Neuronal stem cell (in vitro differentiated cells): ENCODE data around the gene MESD.

ENCODE experiments used
- DNase-seq: peaks from one replicate; pipeline ENCODE4 v3.0.0-alpha.2; 2013; ENCODE audit warnings: low spot score
- H2AFZ ChIP-seq: one replicate; pipeline ENCODE4 v1.6.1; 2013; ENCODE audit warnings: mild to moderate bottlenecking, low read length, inconsistent platforms
- H2AK5ac ChIP-seq: 2 replicates; pipeline ENCODE4 v1.6.1; 2013; ENCODE audit warnings: low read depth, mild to moderate bottlenecking, inconsistent platforms, low read length, moderate library complexity, mixed read lengths
- H2BK120ac ChIP-seq: 2 replicates; pipeline ENCODE4 v1.6.1; 2013; ENCODE audit warnings: low read depth, mild to moderate bottlenecking, inconsistent platforms, low read length, moderate library complexity, mixed read lengths
- H2BK12ac ChIP-seq: one replicate; pipeline ENCODE4 v1.6.1; 2013; ENCODE audit warnings: low read length, inconsistent platforms
- H2BK15ac ChIP-seq: 2 replicates; pipeline ENCODE4 v1.6.1; 2013; ENCODE audit warnings: mild to moderate bottlenecking, low read length, inconsistent platforms, mixed read lengths
- H2BK5ac ChIP-seq: one replicate; pipeline ENCODE4 v1.6.1; 2013; ENCODE audit warnings: inconsistent platforms, mild to moderate bottlenecking, low read length, moderate library complexity
- H3K14ac ChIP-seq: one replicate; pipeline ENCODE4 v1.6.1; 2013; ENCODE audit warnings: low read length, inconsistent platforms
- H3K18ac ChIP-seq: 2 replicates; pipeline ENCODE4 v1.6.1; 2013; ENCODE audit warnings: low read length, inconsistent platforms
- H3K23ac ChIP-seq: 2 replicates; pipeline ENCODE4 v1.6.1; 2013; ENCODE audit warnings: low read depth, mild to moderate bottlenecking, mixed read lengths, low read length, inconsistent platforms; ENCODE audit not compliant: poor library complexity
- H3K27ac ChIP-seq: replicated peaks from 3 replicates; pipeline ENCODE4 v1.5.1; 2013; ENCODE audit warnings: low read length, inconsistent platforms
- H3K27me3 ChIP-seq, 3 experiments: 2 replicates each; pipeline ENCODE4 v1.6.1; 2013; ENCODE audit warnings: low read length in 3 of 3, mild to moderate bottlenecking in 2 of 3, inconsistent platforms in 1 of 3, low read depth in 1 of 3, mixed read lengths in 1 of 3, moderate library complexity in 1 of 3; ENCODE audit not compliant: control insufficient read depth in 3 of 3, insufficient read depth in 3 of 3
- H3K36me3 ChIP-seq, 2 donors: replicated peaks in 1 of 2; 2 replicates each; pipeline ENCODE4 v1.6.1; 2013; ENCODE audit warnings: low read length in 2 of 2; ENCODE audit not compliant: control insufficient read depth in 2 of 2, insufficient read depth in 2 of 2
- H3K4ac ChIP-seq: 2 replicates; pipeline ENCODE4 v1.6.1; 2013; ENCODE audit warnings: inconsistent platforms, mild to moderate bottlenecking, low read length, moderate library complexity
- H3K4me1 ChIP-seq, 2 donors: 1 replicate in 1 of 2; 2 replicates in 1 of 2; pipeline ENCODE4 v1.6.1; 2013; ENCODE audit warnings: low read length in 2 of 2, low read depth in 1 of 2; ENCODE audit not compliant: control insufficient read depth in 2 of 2, insufficient read depth in 1 of 2
- H3K4me2 ChIP-seq: one replicate; pipeline ENCODE4 v1.6.1; 2013; ENCODE audit warnings: mild to moderate bottlenecking, low read length, inconsistent platforms; ENCODE audit not compliant: insufficient read depth, poor library complexity, severe bottlenecking
- H3K4me3 ChIP-seq, 2 donors: 2 replicates each; pipeline ENCODE4 v1.5.1; 2013; ENCODE audit warnings: low read length in 2 of 2, mild to moderate bottlenecking in 2 of 2, inconsistent platforms in 1 of 2, moderate library complexity in 1 of 2
- H3K79me1 ChIP-seq: one replicate; pipeline ENCODE4 v1.6.1; 2013; ENCODE audit warnings: low read depth, mild to moderate bottlenecking, inconsistent platforms, low read length, moderate library complexity
- H3K9ac ChIP-seq: one replicate; pipeline ENCODE4 v1.6.1; 2013; ENCODE audit warnings: mild to moderate bottlenecking, low read depth, low read length, inconsistent platforms; ENCODE audit not compliant: poor library complexity
- H3K9me3 ChIP-seq, 2 donors: replicated peaks in 1 of 2; 2 replicates each; pipeline versions ENCODE3 to v1.6.1; 2013; ENCODE audit warnings: low read length in 2 of 2, mild to moderate bottlenecking in 2 of 2, inconsistent platforms in 1 of 2, low read depth in 1 of 2, mixed read lengths in 1 of 2, moderate library complexity in 1 of 2; ENCODE audit not compliant: control insufficient read depth in 2 of 2, insufficient read depth in 1 of 2
- H4K8ac ChIP-seq: one replicate; pipeline ENCODE4 v1.6.1; 2013; ENCODE audit warnings: low read depth, mild to moderate bottlenecking, inconsistent platforms, low read length, moderate library complexity
- H4K91ac ChIP-seq: one replicate; pipeline ENCODE4 v1.6.1; 2013; ENCODE audit warnings: low read length, low read depth, mild to moderate bottlenecking, inconsistent platforms; ENCODE audit not compliant: poor library complexity
- WGBS, 2 donors: extraction: QIAGEN DNeasy Blood & Tissue Kit; methylation state at CpG; one replicate each; pipeline ENCODE4 v1.1.7; 2013; ENCODE audit warnings: missing lambda C conversion rate in 2 of 2, mixed read lengths in 1 of 2; ENCODE audit not compliant: insufficient read length in 2 of 2, insufficient replicate concordance in 1 of 2; ENCODE audit errors: extremely low coverage in 2 of 2; 5-methylcytosine and 5-hydroxymethylcytosine counted together

Gene MESD

DNA sequence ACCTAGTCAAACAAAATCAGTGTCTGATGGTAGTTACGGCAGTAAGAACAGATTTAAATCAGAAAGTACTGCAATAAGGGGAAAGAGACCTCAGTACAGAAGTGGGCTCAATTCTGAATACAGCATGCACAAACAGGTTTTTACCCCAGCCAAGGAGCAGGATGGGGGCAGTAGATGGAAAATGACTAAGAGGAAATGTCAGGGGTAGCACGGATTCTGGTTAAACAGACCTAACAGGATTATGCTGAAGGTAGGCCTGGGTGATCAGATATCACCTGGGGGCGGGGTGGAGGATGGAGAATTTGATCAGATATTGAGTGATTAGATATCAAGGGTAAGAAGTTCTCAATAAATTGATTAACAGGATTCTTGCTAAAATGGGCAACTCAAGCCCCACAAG lies 19.0 kb downstream of the MESD start:
- no peak overlapping the region for H4K8ac ChIP-seq
- no peak overlapping the region for H4K91ac ChIP-seq
- H2AFZ ChIP-seq = no peak overlapping the region
- DNase-seq = no peak
- H2BK12ac ChIP-seq = no peak overlapping the region
- no peak overlapping the region for H2BK120ac ChIP-seq
- H3K18ac ChIP-seq = no peak overlapping the region
- no peak overlapping the region for H3K4me3 ChIP-seq
- no peak overlapping the region for H2AK5ac ChIP-seq
- H2BK5ac ChIP-seq = no peak overlapping the region
- peaks cover 0 to 8% of the 10 kb centered on the region in 2 donors for H3K4me1 ChIP-seq
- no peaks in the 10 kb centered on the region for H3K79me1 ChIP-seq
- H3K23ac ChIP-seq = no peak overlapping the region
- H3K27ac ChIP-seq = no peak overlapping the region
- H2BK15ac ChIP-seq = no peak overlapping the region
- H3K4me2 ChIP-seq = no peak overlapping the region
- H3K14ac ChIP-seq = no peak overlapping the region
- no peaks in the 10 kb centered on the region for H3K9me3 ChIP-seq
- no peak overlapping the region for H3K4ac ChIP-seq
- H3K27me3 ChIP-seq = no peaks in the 10 kb centered on the region
- no peak overlapping the region for H3K9ac ChIP-seq
- WGBS, 2 donors = no CpG with 5 or more reads among the region's 3 CpGs
- H3K36me3 ChIP-seq = peaks cover 0 to 32% of the 10 kb centered on the region in 2 donors

DNA sequence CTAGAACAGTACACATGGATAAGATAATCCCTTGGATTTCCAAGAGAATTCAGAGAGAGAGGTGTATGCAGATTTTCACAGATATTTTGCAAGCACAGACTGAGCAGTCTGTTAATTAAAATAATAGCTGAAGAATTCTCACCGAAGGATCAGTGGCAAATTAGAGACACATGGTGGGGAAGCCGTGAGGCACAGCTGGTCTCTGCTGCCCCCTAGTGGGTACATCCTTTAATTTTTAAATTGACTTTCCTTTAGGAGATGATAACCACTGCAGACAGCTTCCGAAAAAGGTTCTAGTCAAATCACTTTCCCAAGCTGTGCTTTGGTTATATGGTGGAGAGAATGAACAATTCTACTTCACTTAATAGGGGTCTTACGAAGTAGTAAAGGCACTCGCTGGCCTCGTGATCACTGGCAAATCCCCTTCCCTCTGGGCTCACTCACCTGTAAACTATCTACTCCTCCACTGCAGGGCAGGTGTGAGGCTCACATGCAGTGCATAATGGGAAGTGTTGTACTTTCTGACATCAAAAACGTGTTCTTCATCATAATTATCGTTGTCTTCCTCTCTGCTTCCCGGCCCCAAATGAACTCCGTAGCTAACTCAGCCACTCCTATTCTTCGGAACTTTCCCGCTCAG lies 19.5 kb downstream of the MESD start:
- H3K4me3 ChIP-seq = no peak overlapping the region
- no peak overlapping the region for H2BK120ac ChIP-seq
- no peak overlapping the region for H2AFZ ChIP-seq
- H3K4me1 ChIP-seq = peaks cover 0 to 8% of the 10 kb centered on the region in 2 donors
- no peaks in the 10 kb centered on the region for H3K79me1 ChIP-seq
- H3K36me3 ChIP-seq = peaks cover 0 to 27% of the 10 kb centered on the region in 2 donors
- no CpG with 5 or more reads among the region's 12 CpGs for WGBS, 2 donors
- no peak overlapping the region for H3K14ac ChIP-seq
- H3K18ac ChIP-seq = no peak overlapping the region
- no peak overlapping the region for H3K9ac ChIP-seq
- no peaks in the 10 kb centered on the region for H3K27me3 ChIP-seq
- no peak overlapping the region for H4K91ac ChIP-seq
- no peak overlapping the region for H3K23ac ChIP-seq
- H3K9me3 ChIP-seq = no peaks in the 10 kb centered on the region
- H3K27ac ChIP-seq = no peak overlapping the region
- peak; percentile 53 for DNase-seq
- no peak overlapping the region for H2BK12ac ChIP-seq
- no peak overlapping the region for H4K8ac ChIP-seq
- no peak overlapping the region for H3K4me2 ChIP-seq
- H3K4ac ChIP-seq = no peak overlapping the region
- H2BK5ac ChIP-seq = no peak overlapping the region
- H2BK15ac ChIP-seq = no peak overlapping the region
- H2AK5ac ChIP-seq = no peak overlapping the region

DNA sequence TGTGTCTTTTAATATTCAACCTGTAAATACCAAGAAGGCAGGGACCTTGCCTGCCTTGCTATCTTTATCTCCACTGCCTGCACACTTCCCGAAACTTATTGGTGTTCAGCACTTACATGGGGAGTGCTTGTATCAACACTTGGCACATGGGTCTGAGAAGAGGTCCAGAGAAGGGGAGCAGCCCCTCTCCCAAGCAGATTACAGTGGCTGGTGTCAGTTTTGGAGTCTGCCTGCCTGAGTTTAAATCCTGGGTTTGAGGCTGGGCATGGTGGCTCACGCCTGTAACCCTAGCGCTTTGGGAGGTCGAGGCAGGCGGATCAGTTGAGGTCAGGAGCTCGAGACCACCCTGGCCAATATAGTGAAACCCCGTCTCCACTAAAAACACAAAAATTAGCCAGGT lies 20.3 kb downstream of the MESD start:
- H3K9ac ChIP-seq = no peak overlapping the region
- H3K14ac ChIP-seq = no peak overlapping the region
- no peak overlapping the region for H3K4me3 ChIP-seq
- H3K27me3 ChIP-seq = no peaks in the 10 kb centered on the region
- no peak overlapping the region for H3K23ac ChIP-seq
- H3K79me1 ChIP-seq = no peaks in the 10 kb centered on the region
- H3K4me1 ChIP-seq = peaks cover 0 to 8% of the 10 kb centered on the region in 2 donors
- no peak overlapping the region for H3K4me2 ChIP-seq
- H2BK120ac ChIP-seq = no peak overlapping the region
- H2BK12ac ChIP-seq = no peak overlapping the region
- no peak overlapping the region for H2AFZ ChIP-seq
- WGBS, 2 donors = no CpG with 5 or more reads among the region's 7 CpGs
- no peak overlapping the region for H4K8ac ChIP-seq
- peaks cover 0 to 27% of the 10 kb centered on the region in 2 donors for H3K36me3 ChIP-seq
- H3K27ac ChIP-seq = no peak overlapping the region
- H2AK5ac ChIP-seq = no peak overlapping the region
- H4K91ac ChIP-seq = no peak overlapping the region
- no peak overlapping the region for H2BK5ac ChIP-seq
- DNase-seq = no peak
- H3K18ac ChIP-seq = no peak overlapping the region
- no peaks in the 10 kb centered on the region for H3K9me3 ChIP-seq
- no peak overlapping the region for H3K4ac ChIP-seq
- H2BK15ac ChIP-seq = no peak overlapping the region

GRCh38 chr15:80967991-80968510 lies 21.6 kb downstream of the MESD start:
- H3K4me3 ChIP-seq = no peak overlapping the region
- no peak for DNase-seq
- H2BK15ac ChIP-seq = no peak overlapping the region
- no peak overlapping the region for H2AFZ ChIP-seq
- peak overlapping the region; percentile 28 for H3K14ac ChIP-seq
- no peak overlapping the region for H2AK5ac ChIP-seq
- no peaks in the 10 kb centered on the region for H3K27me3 ChIP-seq
- no peak overlapping the region for H2BK120ac ChIP-seq
- no CpG with 5 or more reads among the region's 4 CpGs for WGBS, 2 donors
- H4K8ac ChIP-seq = no peak overlapping the region
- no peaks in the 10 kb centered on the region for H3K9me3 ChIP-seq
- H2BK5ac ChIP-seq = no peak overlapping the region
- H2BK12ac ChIP-seq = no peak overlapping the region
- no peaks in the 10 kb centered on the region for H3K79me1 ChIP-seq
- no peak overlapping the region for H3K18ac ChIP-seq
- peaks cover 0 to 8% of the 10 kb centered on the region in 2 donors for H3K4me1 ChIP-seq
- H3K4ac ChIP-seq = no peak overlapping the region
- no peak overlapping the region for H3K23ac ChIP-seq
- peaks cover 0 to 23% of the 10 kb centered on the region in 2 donors for H3K36me3 ChIP-seq
- no peak overlapping the region for H3K27ac ChIP-seq
- H3K4me2 ChIP-seq = no peak overlapping the region
- H3K9ac ChIP-seq = no peak overlapping the region
- H4K91ac ChIP-seq = no peak overlapping the region
